HCT116 (cell line): Measurements from ENCODE around the gene C1QL4.

Experiments
- EGR1 ChIP-seq: IDR thresholded peaks from 2 replicates; pipeline ENCODE4 v1.6.1; 2012; ENCODE audit warnings: low read depth
- EZH2 ChIP-seq: fragments of 200-600 bp; sonication (generic); IDR thresholded peaks from 2 replicates; pipeline ENCODE4 v1.6.1; 2017; ENCODE audit warnings: antibody characterized with exemption, mixed run types
- EZH2phosphoT487 ChIP-seq: fragments of 200-600 bp; IDR thresholded peaks from 2 replicates; pipeline ENCODE4 v1.6.1; 2018; ENCODE audit warnings: antibody characterized with exemption, borderline replicate concordance
- FOSL1 ChIP-seq: IDR thresholded peaks from 2 replicates; pipeline ENCODE4 v1.6.1; 2012; ENCODE audit warnings: low read depth
- JUND ChIP-seq: IDR thresholded peaks from 2 replicates; pipeline ENCODE4 v1.6.1; 2012
- POLR2A ChIP-seq: IDR thresholded peaks from 2 replicates; pipeline ENCODE4 v1.7.0; 2011; ENCODE audit warnings: borderline replicate concordance; ENCODE audit not compliant: insufficient read depth, insufficient read length; ENCODE audit errors: extremely low read depth
- POLR2AphosphoS5 ChIP-seq: IDR thresholded peaks from 2 replicates; pipeline ENCODE4 v1.6.1; 2011; ENCODE audit warnings: mild to moderate bottlenecking, low read depth, low read length, moderate library complexity
- RAD21 ChIP-seq: IDR thresholded peaks from 2 replicates; pipeline ENCODE4 v1.6.1; 2012; ENCODE audit warnings: low read depth, mild to moderate bottlenecking
- SIN3A ChIP-seq: IDR thresholded peaks from 2 replicates; pipeline ENCODE4 v1.6.1; 2012; ENCODE audit warnings: low read depth
- SP1 ChIP-seq: IDR thresholded peaks from 2 replicates; pipeline ENCODE4 v1.6.1; 2012; ENCODE audit warnings: low read depth
- SRF ChIP-seq: IDR thresholded peaks from 2 replicates; pipeline ENCODE4 v1.6.1; 2012; ENCODE audit warnings: low read depth
- YY1 ChIP-seq: IDR thresholded peaks from 2 replicates; pipeline ENCODE4 v1.6.1; 2011; ENCODE audit warnings: low read length, low read depth, moderate library complexity, mild to moderate bottlenecking; ENCODE audit not compliant: insufficient replicate concordance; ENCODE audit errors: extremely low read depth
- TF ChIP-seq, protein P1 (sequence below), 3 experiments: fragments of 200-600 bp in 1 of 3; sonication (generic) in 1 of 3; IDR thresholded peaks in 2 of 3; conservative IDR thresholded peaks in 1 of 3; 2 replicates each; pipeline ENCODE4 v1.5.1; 2012 to 2017; ENCODE audit warnings: low read depth in 2 of 3, low read length in 2 of 3, antibody characterized with exemption in 1 of 3, borderline replicate concordance in 1 of 3, control low read depth in 1 of 3, mild to moderate bottlenecking in 1 of 3, mixed read lengths in 1 of 3, mixed run types in 1 of 3, moderate library complexity in 1 of 3; ENCODE audit not compliant: insufficient read depth in 1 of 3

DNA sequence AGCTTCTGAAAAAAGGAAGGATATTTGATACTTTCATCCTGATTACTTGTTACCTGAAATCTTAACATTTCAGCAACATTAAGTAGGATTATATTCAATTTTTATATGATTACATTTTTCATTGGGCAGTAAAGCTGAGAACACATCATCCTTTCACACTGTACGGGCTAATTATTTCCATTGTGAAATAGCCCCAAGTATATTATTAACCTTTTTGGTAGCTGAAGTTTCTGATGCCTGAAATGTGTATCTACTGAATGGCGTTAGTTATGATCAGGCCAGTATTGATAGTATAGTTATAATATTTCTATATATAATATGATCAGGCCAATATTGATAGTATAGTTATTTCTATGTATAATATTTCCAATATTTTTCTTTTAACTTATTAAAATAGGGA is 40.4 kb upstream of the C1QL4 start:
- TF ChIP-seq EGR1: no peak
- TF ChIP-seq, protein P1, sequence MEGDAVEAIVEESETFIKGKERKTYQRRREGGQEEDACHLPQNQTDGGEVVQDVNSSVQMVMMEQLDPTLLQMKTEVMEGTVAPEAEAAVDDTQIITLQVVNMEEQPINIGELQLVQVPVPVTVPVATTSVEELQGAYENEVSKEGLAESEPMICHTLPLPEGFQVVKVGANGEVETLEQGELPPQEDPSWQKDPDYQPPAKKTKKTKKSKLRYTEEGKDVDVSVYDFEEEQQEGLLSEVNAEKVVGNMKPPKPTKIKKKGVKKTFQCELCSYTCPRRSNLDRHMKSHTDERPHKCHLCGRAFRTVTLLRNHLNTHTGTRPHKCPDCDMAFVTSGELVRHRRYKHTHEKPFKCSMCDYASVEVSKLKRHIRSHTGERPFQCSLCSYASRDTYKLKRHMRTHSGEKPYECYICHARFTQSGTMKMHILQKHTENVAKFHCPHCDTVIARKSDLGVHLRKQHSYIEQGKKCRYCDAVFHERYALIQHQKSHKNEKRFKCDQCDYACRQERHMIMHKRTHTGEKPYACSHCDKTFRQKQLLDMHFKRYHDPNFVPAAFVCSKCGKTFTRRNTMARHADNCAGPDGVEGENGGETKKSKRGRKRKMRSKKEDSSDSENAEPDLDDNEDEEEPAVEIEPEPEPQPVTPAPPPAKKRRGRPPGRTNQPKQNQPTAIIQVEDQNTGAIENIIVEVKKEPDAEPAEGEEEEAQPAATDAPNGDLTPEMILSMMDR (IDR thresholded peaks at IDR 0.05 in 2 of 3, conservative IDR thresholded peaks at IDR 0.05 in 1 of 3; ENCODE audit: borderline replicate concordance in 1 of 3, insufficient read depth in 1 of 3, low read depth in 2 of 3, low read length in 2 of 3): no peak
- no peak for TF ChIP-seq SRF
- no peak for TF ChIP-seq JUND
- TF ChIP-seq SP1: no peak
- TF ChIP-seq YY1: no peak
- TF ChIP-seq POLR2AphosphoS5: no peak
- TF ChIP-seq RAD21: no peak
- no peak for TF ChIP-seq SIN3A
- no peak for TF ChIP-seq EZH2phosphoT487
- TF ChIP-seq FOSL1: no peak
- TF ChIP-seq POLR2A: no peak
- no peak for TF ChIP-seq EZH2
